CD4-positive, alpha-beta T cell treated with Interleukin-21 for 1 hour (primary cell): ENCODE measurements around the gene KRT79.

ENCODE experiments used
- DNase-seq: peaks from one replicate; pipeline ENCODE4 v3.0.0-alpha.2; 2020

KRT79 gene

DNA sequence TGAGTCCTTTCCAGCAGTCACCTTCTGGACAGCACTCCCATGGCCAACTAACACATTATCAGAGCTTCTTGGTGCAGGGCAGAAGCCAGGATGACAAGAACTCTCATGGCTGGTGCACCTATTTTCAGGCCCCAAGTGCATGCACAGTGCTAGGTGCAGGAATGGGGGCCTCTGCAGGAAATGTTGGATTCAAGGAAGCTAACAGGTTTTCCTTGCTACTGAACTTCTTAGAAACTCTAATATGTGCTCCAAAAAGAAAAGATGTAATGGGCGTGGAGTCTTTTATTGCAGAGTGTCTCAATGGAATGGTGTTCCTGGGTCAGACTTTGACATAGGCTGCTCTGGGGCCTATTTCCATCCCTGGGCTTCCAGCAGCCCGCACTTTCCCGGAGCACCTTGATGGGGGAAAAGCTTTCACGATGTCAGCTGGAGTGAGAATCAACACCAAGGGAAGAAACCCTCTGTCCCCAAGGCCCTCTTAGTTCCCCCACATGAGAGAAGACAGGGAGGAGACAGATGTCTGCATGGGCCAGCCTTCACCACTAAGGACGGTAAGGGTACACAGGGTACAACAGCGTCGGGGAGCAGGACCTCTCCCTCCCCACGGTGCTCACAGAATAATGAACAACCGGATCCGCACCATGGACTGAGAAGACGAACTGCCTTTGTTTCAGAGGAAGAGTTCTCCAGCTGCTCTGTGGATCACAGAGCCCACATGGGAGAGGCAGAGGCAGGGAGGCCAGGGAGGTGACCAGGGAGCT, 45.1 kb downstream of the KRT79 start:
- no peak for DNase-seq

DNA sequence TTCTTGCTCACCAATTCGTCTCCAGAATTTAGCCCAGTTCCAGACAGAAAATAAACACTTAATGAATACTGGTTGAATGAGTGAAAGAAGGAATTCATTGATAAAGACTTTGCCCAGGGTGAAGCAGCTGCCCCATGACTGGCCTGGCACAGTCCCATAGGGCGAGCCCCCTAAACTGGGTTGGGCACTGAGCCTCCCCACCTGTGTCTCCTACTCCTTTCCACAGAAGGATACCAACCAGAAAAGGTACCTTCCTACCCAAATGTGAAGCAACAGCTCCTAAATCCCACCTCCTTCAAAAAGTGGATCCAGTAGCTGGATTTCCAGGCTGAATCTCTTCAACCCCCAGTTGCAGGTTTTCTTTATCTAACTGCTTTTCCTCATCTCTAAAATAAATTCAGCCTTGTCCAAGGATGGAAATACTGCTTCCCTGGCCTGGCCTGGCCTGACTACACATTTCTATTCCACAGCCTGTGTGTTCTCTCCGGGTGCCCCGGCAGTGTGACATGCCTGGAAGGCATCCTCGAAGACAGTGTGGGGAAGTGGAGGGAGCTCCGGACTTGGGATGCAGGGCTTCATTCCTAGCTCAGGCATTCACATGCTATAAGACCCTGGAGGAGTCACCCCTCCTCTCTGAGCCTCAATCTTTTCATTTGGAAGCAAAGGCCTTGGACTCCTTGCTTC, 45.8 kb downstream of the KRT79 start:
- no peak for DNase-seq

GRCh38 chr12:52787324-52788191, 46.6 kb downstream of the KRT79 start:
- no peak for DNase-seq

DNA sequence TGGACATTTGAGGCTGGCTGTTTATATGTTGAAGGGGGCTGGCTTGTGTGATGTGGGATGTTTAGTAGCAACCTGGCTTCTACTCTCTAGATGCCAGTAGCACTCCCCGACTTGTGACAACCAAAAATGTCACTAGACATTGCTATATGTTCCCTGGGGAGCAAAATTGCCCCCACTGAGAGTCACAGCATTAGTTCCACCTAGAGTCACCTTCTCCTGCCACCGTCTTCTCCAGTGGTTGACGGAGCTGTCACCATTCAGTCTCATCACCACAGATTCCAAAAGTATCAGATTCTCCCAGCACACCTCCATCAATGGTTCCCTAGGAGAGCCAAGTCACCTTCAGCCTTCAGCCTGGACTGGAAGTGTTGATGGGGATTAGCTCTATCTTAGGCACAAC, 49.2 kb downstream of the KRT79 start:
- DNase-seq, result no peak

- no peak for DNase-seq
These were observed 50.4 kb downstream of the KRT79 start for GRCh38 chr12:52783563-52784316.

- no peak for DNase-seq
These were observed 51.6 kb downstream of the KRT79 start for GRCh38 chr12:52782502-52782901.

- no peak for DNase-seq
These were observed 52.6 kb downstream of the KRT79 start for GRCh38 chr12:52781399-52782082.

DNA sequence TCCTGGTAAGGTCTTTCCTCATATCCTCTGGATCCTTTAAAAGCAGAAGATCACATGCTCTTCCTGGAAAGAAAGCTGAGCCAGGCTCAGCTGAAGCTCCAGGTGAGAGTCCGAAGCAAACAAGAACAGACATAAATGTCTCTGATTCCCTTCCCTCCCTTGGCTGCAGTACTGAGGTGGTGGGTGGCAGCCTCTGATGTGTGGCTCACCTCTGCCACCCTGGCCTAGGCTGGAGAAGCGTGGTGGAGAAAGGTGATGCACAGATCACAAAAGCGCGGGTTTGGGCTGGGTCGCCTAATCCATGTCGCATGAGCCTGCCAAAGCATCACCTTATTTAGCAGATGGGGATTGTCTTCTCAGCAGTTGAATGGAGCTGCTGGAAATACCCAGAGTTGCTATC, 54.2 kb downstream of the KRT79 start:
- DNase-seq, result no peak

DNA sequence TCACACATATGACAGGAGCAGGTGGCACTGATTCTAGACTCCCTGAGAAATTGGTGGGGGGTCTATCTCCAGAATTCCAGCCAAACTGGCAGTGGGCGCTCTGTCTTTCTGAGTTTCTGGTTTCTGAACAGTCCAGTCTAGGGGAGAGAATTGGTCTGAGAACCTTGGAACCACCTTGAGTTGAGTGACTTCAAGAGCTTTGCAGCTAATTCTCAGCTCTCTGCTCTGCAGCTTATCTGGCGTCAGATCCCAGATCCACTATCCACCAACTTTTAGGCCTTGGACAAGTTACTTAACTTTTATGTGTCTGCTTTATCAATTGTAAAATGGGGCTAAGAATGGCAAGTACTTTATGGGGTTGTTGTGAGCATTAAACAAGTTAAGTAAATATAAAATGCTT, 55.3 kb downstream of the KRT79 start:
- DNase-seq, result no peak

- no peak for DNase-seq
These were observed 56.5 kb downstream of the KRT79 start for GRCh38 chr12:52777566-52777965.

- DNase-seq, result no peak
These were observed 57.2 kb downstream of the KRT79 start, which contains the start of gene KRT76 for GRCh38 chr12:52776913-52777395. TSS of gene KRT76 (minus strand) at chr12:52777345. CDS start at chr12:52777291, 54 bp downstream.

DNA sequence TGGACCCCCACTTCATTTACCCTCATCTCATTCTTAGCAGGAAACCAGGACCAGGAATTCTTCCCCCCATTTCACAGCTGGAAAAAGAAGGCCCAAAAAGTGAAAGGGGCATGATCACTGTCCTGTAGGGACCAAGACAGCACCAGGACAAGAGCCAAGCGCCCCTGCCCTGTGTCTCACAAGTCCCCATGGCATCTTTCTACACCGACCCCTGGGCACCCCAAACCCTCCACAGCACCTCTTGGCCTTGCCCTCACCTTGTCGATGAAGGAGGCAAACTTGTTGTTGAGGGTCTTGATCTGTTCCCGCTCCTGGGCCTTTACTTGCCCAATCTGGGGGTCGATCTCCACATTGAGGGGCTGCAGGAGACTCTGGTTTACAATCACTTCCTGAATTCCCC, 57.7 kb downstream of the KRT79 start:
- DNase-seq, result no peak

DNA sequence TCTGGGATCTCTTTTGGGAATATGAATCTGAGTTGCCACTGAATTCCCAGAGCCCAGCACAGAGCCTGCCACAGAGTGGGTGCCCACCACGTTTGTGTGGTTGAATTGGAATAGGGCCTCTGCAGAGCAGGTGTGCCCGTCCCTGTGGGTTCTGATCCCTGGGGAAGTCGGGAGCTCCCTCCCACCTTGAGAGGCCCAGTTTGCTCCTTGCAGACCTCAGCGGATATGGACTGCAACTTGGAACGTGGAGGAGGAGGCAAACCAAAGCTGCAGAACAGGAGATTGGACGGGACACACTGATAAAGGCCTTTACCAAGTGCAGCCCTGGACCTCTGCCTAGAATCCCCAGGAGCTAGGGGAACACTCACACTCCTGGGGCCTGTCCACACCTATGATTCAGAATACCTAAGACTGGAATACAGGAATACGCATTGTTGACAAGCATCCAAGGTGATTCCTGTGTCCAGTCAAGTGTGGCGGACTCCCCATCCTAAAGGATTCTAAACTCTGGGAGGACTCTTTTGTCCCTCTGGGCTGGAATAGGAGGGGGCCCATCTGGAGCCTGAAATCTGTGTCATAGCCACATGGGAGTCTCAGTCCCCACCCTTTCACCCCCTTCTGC, 59.4 kb downstream of the KRT79 start:
- no peak for DNase-seq

- no peak for DNase-seq
These were observed 61.3 kb downstream of the KRT79 start for GRCh38 chr12:52772772-52773171.

- DNase-seq, result no peak
These were observed 61.9 kb downstream of the KRT79 start for GRCh38 chr12:52772188-52772587.

- no peak for DNase-seq
These were observed 62.6 kb downstream of the KRT79 start for GRCh38 chr12:52771505-52771904.
